RWPE1 (cell line): ENCODE measurements around the gene SYTL3.
"Not testable (repeated sequence)": the region's sequence is repeated elsewhere in the genome, so short reads cannot be mapped to it uniquely, and the experiment has no call there.

ENCODE experiments used
- CTCF ChIA-PET: fragments of 350-600 bp; sonication (Branson Sonifier 250); formaldehyde crosslinking; extraction: SDS; loops from one replicate; lab custom pipeline; 2021; lab: Yijun Ruan, JAX
- POLR2A ChIA-PET: fragments of 400-600 bp; formaldehyde crosslinking; extraction: SDS; loops from one replicate; lab custom pipeline; 2020; ENCODE audit warnings: antibody characterized with exemption; ENCODE audit not compliant: low non-redundant PET; lab: Yijun Ruan, JAX
- DNase-seq: peaks from one replicate; pipeline ENCODE4 v3.0.0; 2012; ENCODE audit warnings: low spot score
- H3K27ac ChIP-seq: fragments of 450-650 bp; 2 replicates; pipeline ENCODE4 v1.5.1; 2017
- TF ChIP-seq, protein P1 (sequence below): fragments of 450-650 bp; conservative IDR thresholded peaks from 2 replicates; pipeline ENCODE4 v1.5.1; 2017; ENCODE audit warnings: low read depth, mild to moderate bottlenecking

The SYTL3 gene

DNA sequence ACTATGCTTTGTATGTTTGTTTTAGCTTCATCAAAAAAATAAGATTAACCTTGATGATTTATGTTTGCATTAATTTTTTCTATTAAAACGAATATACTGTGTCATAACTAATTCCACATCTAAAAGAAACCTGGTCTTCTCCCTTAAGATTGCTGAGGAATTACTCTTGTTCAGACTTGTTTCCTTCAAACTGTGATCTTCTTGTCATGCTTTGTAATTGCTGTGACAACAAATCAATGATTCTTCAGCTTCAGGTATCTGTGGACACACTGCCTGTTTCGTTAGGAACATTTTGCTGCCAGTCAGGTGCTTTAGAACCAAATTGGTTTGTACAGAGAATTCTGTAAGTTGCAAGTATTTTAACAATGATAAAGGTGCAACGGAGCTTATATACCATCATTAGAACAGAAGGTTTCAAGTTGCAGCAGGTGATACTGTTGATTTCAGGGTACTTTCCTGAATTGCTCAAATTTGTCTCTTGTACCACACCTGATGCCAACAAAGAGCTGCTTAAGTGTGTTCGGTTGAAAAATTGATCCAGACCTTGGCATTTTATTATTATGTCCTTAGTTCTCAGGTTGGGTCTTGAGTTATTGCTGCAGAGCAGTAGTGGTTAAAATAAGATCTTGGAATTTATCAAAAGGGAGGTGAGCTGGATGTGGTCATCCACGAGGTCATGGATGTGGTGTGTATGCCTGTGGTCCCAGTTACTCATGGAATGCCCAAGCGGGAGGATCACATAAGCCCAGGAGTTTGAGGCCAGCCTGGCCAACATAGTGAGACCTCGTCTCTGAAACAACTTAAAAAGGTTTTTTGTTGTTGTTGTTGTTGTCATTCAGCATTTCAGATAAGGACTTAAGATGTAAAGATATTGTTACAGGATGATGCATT, 19.5 kb downstream of the SYTL3 start:
- H3K27ac ChIP-seq = no peak overlapping the region
- peak; percentile 20 for DNase-seq
- ChIA-PET CTCF (interaction anchor here (0.9 kb wide), 1 partner anchor 10 kb away, joined by 3 read pairs; no protein-coding TSS in a partner anchor), POLR2A (no interaction called here)
- TF ChIP-seq, protein P1, sequence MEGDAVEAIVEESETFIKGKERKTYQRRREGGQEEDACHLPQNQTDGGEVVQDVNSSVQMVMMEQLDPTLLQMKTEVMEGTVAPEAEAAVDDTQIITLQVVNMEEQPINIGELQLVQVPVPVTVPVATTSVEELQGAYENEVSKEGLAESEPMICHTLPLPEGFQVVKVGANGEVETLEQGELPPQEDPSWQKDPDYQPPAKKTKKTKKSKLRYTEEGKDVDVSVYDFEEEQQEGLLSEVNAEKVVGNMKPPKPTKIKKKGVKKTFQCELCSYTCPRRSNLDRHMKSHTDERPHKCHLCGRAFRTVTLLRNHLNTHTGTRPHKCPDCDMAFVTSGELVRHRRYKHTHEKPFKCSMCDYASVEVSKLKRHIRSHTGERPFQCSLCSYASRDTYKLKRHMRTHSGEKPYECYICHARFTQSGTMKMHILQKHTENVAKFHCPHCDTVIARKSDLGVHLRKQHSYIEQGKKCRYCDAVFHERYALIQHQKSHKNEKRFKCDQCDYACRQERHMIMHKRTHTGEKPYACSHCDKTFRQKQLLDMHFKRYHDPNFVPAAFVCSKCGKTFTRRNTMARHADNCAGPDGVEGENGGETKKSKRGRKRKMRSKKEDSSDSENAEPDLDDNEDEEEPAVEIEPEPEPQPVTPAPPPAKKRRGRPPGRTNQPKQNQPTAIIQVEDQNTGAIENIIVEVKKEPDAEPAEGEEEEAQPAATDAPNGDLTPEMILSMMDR = no peak

- CTCF ChIA-PET = interaction anchor here (0.7 kb wide), 2 partner anchors 126 to 336 kb away, joined by 5 read pairs; no protein-coding TSS in a partner anchor
- POLR2A ChIA-PET, DNase-seq, H3K27ac ChIP-seq: not testable (repeated sequence)
Observed at GRCh38 chr6:158672119-158672518, 22.3 kb downstream of the SYTL3 start.

DNA sequence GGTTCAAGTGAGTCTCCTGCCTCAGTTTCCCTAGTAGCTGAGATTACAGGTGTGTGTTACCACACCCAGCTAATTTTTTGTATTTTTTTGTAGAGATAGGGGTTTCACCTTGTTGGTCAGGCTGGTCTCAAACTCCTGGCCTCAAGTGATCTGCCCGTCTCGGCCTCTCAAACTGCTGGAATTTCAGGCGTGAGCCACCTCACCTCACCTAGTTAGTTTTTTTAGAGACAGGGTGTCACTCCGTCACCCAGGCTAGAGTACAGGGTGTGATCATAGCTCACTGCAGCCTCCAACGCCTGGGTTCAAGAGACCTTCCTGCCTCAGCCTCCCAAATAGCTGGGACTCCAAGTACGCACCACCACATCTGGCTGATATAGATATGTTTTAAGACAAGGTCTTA, 22.9 kb downstream of the SYTL3 start:
- ChIA-PET CTCF (interaction anchor here (0.7 kb wide), 1 partner anchor 235 kb away, joined by 4 read pairs; no protein-coding TSS in a partner anchor), POLR2A (no interaction called here)
- H3K27ac ChIP-seq = no peak overlapping the region
- no peak for DNase-seq
- TF ChIP-seq, protein P1 = no peak

GRCh38 chr6:158674342-158675131, 24.7 kb downstream of the SYTL3 start:
- POLR2A ChIA-PET = no interaction called here
- DNase-seq = no peak
- H3K27ac ChIP-seq = no peak overlapping the region
- CTCF ChIA-PET = interaction anchor here (0.7 to 1.9 kb wide), 4 partner anchors 14 to 461 kb away, joined by 3 to 10 read pairs (median 3); no protein-coding TSS in a partner anchor
- TF ChIP-seq, protein P1 = no peak

DNA sequence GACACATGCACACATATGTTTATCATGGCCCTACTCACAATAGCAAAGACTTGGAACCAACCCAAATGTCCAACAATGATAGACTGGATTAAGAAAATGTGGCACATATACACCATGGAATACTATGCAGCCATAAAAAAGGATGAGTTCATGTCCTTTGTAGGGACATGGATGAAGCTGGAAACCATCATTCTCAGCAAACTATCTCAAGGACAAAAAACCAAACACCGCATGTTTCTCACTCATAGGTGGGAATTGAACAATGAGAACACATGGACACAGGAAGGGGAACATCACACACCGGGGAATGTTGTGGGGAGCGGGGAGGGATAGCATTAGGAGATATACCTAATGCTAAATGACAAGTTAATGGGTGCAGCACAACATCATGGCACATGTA, 27.2 kb downstream of the SYTL3 start:
- POLR2A ChIA-PET, DNase-seq, H3K27ac ChIP-seq, CTCF ChIA-PET: not testable (repeated sequence)

DNA sequence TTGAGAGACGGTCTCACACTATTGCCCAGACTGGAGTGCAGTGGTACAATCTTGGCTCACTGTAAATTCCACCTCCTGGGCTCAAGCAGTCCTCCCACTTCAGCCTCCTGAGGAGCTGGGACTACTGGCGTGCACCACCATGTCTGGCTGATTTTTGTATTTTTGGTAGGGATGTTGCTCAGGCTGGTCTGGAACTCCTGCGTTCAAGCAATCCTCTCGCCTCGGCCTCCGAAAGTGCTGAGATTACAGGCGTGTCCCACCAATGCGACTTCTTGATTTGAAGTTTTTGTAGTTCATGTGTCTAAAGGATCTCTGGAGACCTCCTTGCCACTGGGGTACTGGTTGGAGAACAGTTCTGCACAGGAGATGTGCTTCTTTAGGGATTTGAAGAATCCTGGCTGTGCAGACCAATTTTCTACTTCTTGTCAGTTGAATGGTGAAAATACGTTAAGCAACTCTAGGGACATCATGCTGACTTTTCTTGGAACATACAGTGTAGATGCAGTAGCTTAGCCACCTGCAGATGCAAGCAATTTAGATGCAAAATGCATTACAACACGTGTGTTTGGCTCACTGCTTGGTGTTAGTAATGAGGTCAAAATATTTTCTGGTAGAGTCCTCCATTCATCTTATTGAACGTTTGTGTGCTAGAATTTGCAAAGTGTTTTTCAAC, 28.2 kb downstream of the SYTL3 start:
- CTCF ChIA-PET = interaction anchor here (0.6 to 1.2 kb wide), 2 partner anchors 13 to 16 kb away, joined by 3 to 5 read pairs; no protein-coding TSS in a partner anchor
- H3K27ac ChIP-seq = no peak overlapping the region
- POLR2A ChIA-PET = no interaction called here
- DNase-seq = no peak
- TF ChIP-seq, protein P1 = no peak

DNA sequence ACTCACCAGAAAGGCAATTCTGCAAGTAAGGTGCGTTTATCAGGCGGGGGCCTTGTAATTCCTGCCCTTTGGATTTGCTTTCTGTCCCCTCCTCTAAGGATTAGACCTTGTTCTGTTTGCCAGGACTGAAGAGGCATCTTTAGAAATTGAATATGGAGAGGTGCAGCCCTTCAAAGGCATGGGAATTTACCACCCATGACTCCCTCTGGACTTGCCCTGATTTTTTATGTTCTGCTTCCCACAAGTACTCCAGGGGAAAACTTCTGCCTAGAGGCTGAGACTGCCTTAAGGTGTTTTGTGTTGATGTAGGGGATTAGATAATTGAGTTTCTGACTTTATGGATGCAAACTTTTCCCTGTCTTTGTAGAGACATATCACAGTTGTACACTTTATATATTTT, 30.2 kb downstream of the SYTL3 start:
- H3K27ac ChIP-seq = no peak overlapping the region
- ChIA-PET CTCF (no interaction called here), POLR2A (no interaction called here)
- DNase-seq = no peak
- TF ChIP-seq, protein P1 = no peak
